Bone marrow (tissue), 2 donors: Measurements from ENCODE around the gene SULT4A1.

Experiments
- DNase-seq, 2 donors: peaks; one replicate each; lab custom pipeline; 2025; lab: John Stamatoyannopoulos, UW

SULT4A1 gene

DNA sequence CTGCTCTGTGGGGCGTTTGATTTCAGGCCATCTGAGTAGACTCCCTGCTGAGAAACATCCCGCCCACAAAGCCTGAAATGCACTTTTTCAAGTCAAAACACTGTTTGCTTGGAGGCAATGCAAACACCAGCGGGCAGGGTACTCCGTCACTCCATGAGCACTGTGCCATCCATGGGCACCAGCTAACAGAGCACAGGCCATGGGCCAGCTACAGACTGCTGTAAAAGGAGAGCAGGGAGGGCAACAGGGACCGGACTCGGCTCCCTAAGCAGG, 33.7 kb downstream of the SULT4A1 start:
- DNase-seq, result no peak

DNA sequence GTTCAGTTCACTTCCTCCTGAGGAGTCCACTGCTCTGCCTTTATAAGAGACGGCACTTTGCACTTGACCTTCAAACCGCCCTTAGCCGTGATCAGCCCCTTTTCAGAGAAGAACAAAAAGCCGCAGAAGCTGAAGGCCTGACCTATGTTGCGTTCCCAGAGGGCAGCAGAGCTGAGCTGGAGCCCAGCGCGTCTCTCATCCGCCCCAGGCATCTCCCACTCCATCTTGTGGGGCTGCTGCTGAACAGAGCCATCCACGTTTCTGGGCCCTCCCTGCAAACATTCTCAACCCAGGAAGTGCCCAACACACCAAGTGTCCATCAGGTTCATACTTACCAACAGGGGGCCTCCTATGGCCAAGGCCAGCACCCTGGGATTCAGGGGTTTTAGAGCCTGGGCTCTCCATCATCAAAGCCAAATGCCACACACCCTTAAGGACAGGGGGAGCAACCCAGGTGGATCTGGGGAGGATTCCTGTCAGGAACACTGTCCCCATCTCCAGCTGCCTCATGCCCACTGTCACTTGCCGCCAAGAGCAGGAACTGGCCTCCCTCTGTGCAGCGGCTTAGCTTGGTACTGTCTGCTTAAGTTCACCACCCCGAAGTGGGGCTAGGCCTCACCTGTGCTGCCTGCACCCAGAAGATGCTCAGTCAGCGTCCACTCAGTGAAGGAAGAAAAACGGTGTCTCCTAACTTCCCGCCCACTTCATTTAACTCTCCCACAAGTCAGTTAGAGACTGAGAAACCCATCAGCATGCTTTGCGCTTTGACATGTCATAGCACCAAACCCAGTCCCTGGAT, 34.2 kb downstream of the SULT4A1 start:
- DNase-seq, result no peak

DNA sequence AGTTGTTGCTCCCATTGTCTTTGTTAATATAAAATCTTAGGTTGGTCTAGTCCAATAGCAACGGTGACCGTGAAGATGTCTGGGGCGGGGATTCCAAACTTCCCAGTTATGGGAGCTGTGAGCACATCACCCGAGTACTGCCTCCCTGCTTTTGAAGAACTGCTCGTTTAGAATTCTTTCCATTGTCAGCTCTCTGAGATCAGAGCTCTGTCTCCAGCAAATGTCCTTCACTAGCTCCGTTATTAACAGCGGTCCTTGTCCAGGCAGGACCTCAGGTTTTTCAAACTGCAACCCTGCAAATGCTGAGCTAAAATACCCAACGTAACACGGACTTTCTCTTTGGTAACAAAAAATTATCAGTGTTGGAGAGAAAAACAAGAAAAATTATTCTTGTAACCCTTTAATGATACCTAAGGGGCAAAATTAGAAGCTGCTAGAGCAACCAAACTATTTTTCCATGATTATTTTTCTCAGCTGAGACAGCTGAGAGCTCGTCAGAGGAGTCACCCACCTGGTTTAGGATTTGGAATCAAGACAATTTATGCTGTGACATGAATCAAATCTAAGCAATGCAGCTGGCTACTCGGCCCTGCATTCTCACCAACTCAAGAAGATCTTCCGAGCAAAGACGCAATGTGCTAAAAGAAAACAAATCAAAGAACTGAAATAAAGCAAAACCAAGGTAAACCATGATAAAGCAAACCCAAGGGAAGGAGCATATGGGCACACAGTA, 35.1 kb downstream of the SULT4A1 start:
- no peak for DNase-seq

DNA sequence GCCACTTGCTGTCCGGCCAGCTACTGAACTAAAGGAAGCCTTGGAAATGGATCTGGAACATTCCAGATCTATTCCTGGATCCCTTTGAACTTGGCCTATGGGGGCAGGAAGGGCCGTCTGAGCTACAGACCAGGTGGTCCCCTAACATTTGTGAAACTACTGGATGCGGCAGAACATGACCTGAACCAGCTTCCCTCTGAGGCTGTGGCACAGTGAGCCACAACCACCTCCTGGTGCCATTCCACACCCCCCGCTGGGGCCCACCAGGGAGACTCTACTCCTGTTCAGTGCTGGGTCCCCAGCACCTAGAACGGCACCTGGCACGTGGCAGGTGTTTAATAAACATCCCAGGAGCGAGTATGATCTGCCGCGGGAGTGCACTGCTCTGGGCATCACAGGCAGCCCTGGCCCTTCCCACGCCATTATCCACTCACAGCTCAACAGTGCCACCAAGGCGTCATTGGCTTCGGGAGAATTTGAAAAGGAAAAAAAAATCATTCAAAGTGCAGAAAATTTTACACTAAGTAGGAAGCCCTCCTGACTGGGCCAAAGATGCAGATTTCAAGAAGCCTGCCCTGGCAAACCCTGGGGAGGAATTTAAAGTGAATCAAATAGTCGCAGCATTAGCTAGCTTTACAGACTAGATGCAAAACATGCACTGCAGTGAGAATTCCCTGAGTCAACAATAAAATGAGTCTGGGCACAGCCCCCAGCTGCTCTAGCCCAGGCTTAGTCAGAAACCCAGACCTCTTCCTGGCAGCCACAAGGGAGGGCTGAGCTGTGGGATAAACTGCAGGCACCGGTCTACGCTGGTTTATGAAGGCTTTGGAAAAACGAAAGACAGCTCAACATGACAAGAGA, 35.9 kb downstream of the SULT4A1 start:
- DNase-seq, result no peak

DNA sequence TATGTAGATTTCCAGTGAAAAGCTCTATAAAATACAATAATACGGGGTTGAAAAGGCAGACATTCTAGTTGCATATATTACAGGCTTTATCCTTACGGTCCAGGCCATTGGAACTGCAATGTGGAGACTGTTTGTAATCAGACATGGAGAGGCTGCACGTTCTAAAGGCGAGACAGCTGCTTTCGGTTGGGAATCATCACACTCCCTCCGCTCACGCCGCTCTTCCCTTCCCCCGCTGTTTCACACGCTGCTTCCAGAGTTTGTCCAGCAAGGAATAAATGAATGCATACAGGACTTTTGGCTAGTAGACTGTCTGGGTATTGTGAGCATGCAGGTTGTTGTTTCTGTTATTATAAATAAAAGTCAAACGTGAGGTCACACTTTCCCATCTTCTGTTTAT, 36.7 kb downstream of the SULT4A1 start:
- no peak for DNase-seq

DNA sequence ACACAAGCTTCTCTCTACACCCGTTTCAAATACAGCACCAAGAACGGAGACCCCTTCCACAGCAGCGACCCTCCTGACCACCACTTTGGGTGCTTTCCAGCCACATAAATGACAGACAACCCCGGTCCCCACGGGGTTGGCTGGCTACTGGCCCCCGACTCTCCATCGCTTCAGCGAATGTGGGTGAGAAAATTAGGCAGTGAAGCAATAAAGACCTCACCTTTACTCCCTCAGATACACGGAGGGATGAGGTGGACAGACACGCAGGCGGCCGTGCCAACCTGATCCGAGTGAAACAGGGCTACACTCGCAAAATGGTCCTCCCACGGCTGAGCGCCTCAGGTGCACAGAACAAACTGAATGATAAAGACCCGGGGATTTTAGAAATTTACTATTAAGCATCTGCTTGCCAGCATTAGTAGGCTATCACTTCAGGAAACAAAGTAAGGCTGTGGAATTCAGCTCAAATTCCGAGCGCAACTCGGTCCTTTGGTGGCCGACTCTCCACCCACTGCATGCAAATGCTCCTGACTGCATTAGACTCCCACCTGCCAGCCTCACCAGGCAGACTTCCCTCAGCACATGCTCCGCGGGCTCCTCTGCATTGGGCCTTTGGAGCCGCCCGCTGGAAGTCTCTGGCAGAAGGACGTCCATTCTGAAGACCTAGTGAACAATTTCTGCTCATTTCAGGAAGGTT, 37.4 kb downstream of the SULT4A1 start:
- no peak for DNase-seq

DNA sequence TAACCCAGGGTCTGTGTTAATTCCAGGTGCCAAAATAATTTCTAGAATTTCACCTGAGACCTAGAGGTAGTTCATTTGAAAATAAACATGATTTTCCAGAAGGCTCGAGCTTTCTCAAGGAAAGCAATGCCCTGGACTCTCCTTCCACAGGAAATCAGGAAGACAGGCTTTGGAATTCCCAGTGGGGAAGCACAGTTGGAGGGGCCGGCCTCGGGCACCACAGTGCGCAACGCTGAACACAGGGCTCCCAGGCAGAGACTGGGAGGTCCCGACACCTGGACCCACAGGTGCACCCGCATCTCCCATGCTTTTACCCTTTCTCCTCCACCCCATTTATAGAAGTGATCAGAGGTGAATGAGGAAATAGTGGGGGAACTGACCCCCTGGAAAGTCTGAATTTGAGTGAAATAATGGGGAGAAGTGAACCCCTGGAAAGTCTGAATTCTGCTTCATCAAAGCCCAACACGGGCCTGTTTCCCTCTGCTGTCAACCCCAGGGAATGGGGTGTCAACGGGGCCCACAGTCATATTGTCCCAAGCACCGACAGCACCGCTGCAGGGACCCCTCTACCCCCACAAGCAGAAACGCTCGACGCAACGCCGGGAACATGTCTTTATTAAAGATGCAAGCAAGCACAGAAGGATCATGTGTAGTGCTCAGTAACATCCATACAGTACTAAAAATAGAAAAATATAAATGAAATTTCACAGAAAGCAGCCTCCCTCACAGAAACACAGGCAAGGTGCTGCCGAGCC, 38.2 kb downstream of the SULT4A1 start:
- DNase-seq, result no peak

DNA sequence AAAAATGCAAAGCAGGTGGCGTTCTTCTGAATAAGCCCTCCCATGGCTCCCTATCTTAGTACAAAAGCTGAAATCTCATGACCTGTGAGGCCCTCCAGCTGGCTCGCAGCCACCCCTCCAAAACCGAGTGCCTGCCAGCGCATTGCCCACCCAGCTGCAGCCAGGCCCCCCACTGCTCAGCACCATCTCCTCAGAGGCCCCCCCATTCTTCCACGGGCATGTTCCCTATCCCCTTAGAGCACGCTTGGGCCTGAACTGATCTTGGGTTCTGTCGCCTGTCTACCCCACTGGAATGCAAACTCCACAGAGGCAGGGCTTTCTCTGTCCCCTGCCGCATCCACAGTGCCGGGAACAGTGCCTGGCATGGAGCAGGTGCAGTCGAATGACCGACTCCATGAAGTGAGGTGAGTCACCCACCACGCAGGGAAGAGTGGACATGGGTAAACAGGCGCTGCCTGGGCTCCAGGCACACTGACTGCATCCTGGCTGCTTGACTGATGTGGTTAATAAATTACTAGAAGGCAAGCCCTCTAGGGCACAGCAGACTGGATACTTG, 38.9 kb downstream of the SULT4A1 start:
- no peak for DNase-seq

DNA sequence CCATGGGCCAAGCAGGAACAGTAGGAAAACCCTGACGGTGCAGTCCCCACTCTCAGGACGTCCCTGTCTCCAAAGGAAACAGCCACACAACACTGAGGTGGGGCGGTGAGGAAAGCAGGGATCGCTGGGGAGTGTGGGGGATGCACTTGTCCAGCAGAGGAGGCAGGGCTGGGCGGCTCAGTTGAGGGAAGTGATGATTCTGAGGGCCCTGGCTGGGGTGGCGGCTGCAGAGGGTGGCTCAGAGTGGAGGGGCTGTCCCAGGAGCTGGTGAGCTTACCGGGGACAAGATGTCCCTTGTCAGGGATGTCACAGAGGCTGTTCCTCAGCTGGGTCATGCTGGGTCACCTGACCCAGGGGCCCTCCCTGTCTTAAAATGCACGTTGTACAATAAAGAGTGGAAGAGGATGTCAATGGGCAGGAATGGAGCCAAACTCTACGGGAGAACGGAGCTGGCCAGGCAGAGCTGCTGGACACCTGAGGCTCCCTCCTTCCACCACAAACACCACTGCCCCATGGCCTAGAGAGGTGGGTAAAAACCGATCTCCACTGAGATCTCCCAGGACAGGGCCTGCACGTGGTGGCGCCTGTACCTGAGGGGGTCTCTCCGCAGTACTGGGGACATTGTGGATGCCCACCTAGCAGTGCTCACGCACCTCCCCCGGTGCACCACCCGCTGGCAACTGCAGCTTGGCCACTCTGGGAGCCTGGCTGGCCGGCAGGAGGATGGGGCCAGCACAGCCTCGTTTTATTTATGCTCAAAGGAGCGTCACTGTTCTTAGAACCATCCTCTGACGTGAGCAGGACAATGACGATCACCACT, 40.5 kb downstream of the SULT4A1 start:
- DNase-seq, result no peak

DNA sequence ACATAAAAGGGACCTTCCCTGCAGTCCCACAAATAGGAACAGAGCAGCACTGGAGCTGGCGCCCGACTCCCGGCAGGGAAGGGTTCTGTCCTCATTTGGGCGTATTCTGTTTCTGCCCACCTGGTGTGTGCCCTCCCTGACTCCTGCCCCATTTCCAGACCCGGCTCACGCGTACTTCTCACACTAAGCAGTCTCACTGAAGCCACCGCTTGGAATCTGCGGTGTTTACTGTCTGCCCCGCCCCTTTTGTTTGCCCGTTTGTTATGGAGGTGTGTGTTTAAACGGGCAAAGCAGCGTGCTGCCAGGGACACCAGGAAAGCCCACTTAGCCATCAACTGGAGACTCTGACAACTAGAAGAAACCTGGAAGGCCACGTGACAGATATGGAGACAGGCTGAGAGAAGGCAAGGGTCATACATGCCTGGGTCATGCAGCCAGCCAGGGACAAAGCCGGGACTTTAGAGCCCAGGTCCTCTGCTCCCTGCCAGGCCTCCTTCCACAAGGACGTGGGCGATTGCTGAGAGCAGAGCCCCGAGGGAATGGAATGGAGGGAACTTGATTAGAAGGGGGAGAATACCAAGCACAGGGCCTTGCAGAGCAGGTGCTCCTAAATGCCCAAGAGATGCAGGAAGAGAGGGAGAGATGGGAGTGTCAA, 41.5 kb downstream of the SULT4A1 start:
- no peak for DNase-seq

DNA sequence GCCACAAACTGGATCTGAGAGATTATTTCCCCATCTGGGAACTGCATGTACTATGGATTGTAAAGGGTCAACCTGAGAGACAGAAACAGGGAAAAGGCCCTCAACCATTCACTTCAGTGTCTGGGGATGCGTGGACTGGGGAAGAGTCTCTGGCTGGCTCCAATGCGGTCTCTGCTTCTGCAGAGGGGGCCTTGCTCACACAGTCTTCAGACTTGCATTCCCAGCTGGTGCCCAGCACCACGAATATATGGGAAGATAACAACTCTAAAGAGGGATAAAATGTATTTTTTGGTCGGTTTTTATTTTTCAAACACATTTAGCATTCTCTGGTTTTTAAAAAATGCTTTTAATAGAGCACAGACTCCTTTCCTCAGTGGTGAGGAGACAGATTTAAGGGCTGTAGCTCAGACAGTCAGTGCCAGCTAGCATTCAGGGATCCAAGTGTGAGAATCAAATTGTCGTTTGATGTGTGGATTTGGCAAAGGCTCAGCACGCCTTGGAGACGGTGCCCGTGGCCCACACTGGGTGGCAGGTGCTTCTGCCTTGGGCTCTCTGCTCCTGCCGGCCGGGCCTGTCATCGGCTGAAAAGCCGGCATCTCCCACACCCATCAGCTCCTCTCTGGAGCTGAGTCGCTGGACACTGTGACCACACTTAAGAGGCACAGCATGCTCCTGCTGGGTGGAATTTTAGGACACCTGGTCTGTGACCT, 42.2 kb downstream of the SULT4A1 start:
- no peak for DNase-seq

DNA sequence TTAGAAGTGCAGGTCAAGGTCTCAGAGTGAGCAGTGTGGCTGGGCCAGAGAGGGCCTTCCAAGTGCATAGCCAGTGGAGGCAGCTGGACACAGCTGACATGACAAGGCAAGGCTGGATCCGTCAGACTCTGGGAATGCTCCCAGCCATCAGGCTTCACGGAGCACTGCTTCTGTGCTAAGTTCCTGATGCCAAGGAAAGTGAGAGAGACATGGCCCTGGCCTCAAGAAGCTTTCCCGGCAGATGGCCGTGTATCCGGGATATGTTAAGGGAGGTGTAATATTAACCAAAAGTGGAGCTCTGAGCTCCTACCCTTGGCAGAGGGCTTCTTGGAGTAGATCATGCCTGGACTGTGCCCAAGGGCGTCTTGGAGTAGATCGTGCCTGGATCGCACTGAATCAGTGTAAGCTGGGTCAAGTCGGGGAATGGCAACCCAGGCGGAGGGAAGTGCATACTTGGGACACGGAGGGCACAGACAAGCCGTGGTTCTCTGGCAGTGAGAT, 42.8 kb downstream of the SULT4A1 start:
- no peak for DNase-seq

DNA sequence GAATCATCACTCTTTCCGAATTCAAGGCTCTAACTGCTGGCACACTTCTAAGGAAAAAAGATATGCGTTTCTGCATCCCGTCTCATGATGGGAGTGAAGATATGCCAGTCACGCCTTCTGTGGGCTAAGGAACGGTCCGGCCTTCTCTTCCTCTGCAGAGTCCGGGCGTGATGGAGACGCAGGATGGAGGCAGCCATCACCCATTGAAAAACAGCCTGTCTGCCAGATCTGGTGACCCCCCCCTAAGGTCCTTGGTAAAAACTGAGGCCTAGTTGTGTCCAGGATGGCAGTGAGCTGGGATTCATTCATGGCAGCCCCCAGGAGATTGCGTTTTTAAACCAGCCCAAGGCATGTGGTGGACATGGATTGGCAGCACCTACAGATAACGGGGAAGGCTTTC, 43.3 kb downstream of the SULT4A1 start:
- DNase-seq, result no peak

DNA sequence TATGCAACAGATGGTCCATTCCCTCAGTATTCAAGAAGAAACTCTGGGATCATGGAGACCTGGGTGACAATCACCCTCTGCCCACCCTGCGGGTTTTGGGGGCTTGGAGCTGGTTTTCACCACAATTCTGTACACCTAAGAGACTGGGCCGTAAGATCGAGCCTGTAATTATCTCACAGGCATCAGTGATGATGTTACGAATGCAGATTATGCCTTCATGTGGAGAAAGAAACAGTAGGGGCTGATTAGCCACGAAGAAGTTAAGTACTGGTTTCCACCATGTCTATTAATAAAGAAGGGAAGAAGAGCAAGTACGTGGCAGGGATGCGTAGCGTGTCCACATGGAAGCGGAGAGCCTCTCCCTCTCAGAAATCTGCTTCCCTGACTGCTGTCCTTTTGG, 44.9 kb downstream of the SULT4A1 start:
- no peak for DNase-seq

DNA sequence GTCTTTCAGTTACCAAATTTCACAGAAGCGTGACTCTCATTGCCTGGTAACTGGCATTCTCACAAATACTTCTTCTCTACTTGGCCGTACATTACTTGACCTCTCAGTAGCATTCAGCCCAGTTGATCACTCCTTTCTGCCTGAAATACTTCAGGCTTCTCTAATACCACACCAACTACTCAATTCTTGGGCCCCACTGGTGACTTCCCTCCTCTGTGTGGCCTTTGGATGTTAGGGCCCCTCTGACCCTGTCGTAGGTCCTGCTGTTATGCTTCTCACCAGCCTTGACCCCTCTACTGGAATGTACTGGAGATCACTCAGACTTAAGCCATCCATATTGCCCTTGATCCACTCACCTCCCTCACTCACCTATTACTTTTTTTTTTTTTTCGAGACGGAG, 48.0 kb downstream of the SULT4A1 start:
- DNase-seq, result no peak

DNA sequence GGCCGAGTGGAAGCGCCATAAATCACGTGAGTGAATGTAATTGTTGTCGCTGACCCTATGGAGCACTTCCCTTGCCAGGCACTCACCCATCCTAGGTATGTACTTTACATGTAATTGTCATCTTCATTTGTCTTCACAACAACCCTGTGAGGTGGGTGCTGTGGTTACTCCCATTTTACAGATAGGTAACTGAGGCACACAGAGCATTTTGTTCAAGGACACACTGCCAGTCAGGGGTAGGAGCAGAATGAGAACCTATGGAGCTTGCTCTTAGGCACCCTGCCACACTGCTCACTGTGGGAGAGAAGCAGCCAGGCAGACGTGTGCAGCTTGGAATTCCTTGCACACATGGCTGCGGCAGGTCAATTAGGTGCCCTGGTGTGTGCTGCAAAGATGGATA, 49.4 kb downstream of the SULT4A1 start:
- DNase-seq, result no peak

DNA sequence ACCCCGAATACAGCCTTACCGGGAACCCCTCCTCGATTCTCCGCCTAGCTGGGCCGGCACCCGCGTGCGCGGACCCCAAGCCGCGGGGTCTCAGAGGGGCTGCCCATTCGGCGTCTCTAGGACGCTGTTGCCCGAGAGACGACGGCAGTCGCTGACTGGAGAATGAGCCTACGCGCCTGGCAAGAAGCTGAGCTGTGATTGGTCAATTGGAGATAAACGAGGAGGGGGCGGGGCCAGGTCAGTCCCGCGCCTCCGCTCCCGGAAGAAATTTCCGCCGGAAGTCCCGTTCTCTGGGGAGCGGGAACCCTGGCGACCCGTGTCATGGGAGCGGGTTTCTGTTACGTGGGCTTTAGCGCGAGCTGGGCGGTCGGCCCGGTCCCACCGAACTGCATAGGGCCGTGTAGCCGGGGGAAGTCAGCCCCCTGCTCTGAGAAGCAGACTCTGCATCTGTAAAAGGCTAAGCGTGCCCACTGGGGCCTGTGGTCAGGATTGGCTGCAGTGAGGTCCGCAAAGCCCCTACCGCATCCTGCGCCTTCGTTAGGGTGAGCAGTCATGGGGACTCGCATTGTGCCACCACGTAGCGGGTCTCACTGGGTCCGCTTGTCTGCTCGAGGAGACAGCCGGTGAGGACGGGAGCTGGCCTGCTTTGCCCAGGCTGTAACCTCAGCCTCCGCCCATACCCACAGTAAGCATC, 50.0 kb downstream of the SULT4A1 start, which contains the start of gene EFCAB6:
TSS of gene EFCAB6 (minus strand) at position 157 of the 694 bp plus-strand sequence. CDS start 29,987 bp downstream, outside the sequence.
- peak; percentile 75 to 78 for DNase-seq

DNA sequence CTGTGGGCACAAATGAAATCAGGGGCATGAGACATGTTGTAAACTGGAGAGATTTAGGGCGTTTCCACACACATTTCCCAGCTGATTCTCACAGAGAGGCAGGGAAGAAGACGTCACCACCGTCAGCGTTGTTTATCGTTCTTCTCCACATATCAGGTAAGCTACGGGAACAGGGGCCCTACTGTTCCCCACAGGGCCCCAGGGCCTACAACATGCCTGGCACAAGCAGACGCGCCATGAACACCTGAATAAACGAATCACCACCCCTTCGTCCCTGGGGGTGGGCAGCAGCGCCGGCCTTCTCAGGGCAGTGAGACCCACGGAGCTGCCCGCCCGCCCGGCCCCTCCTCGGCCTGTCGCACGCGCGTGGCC, 50.5 kb downstream of the SULT4A1 start:
- DNase-seq, result no peak
